ENCODE measurements around the gene NECAB2. TPM values are rescaled to one million over a fixed set of nuclear protein-coding genes. Genes with fewer than 3 reads are reported as not detected.
A peak's percentile ranks its signal among the peaks of the same experiment; 100 is the strongest.

The NECAB2 gene
- total RNA-seq, 1 donor from 2014 or later = 12.6 TPM

DNA sequence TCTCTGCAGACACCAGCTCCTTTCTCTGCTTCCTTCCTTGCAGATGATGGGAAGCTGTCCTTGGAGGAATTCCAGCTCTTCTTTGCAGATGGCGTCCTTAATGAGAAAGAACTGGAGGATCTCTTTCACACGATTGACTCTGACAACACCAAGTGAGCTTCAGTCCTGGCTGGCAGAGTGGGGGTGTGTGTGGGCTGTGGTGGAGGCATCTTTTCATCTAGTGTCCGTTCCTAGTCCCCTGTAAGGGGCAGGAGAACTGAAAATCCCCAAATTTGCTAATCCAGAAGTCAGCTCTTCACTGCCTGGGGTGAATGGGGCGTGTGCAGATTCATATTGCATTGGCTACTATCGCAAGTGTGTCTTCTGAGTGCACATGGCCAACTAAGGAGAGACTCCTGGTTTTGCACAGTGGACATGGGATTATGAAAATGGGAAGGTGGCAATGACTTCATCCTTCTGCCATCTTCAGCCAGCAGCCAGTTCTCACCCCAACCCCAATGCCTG lies 10.4 kb downstream of the NECAB2 start:
- H3K36me3 ChIP-seq = no peaks in the 10 kb centered on the region
- no peak overlapping the region for H3K27ac ChIP-seq
- peaks cover 30% of the 10 kb centered on the region for H3K9me3 Mint-ChIP-seq
- peaks cover 39% of the 10 kb centered on the region for H3K4me1 Mint-ChIP-seq
- H3K79me2 ChIP-seq (ENCODE audit: low read depth) = no peaks in the 10 kb centered on the region
- peaks cover 4% of the 10 kb centered on the region for H3K4me1 ChIP-seq
- DNase-seq (ENCODE audit: low spot score) = no peak
- H2AFZ ChIP-seq (replicated peaks) = no peak overlapping the region
- peaks cover 43% of the 10 kb centered on the region for H3K36me3 Mint-ChIP-seq
- H3K9me3 ChIP-seq (ENCODE audit: low read depth) = no peaks in the 10 kb centered on the region
- H3K4me3 Mint-ChIP-seq = peak overlapping the region; percentile 64
- no peaks in the 10 kb centered on the region for H3K27me3 ChIP-seq
- H4K20me1 ChIP-seq (ENCODE audit: low read depth) = peaks cover 7% of the 10 kb centered on the region
- H3F3A ChIP-seq (ENCODE audit: low read depth) = peaks cover 10% of the 10 kb centered on the region
- H3K4me2 ChIP-seq = no peak overlapping the region
- no peak overlapping the region for H3K9ac ChIP-seq
- H3K4me3 ChIP-seq = no peak overlapping the region
- peak overlapping the region; percentile 93 for H3K27ac Mint-ChIP-seq
- TF ChIP-seq, protein P1, sequence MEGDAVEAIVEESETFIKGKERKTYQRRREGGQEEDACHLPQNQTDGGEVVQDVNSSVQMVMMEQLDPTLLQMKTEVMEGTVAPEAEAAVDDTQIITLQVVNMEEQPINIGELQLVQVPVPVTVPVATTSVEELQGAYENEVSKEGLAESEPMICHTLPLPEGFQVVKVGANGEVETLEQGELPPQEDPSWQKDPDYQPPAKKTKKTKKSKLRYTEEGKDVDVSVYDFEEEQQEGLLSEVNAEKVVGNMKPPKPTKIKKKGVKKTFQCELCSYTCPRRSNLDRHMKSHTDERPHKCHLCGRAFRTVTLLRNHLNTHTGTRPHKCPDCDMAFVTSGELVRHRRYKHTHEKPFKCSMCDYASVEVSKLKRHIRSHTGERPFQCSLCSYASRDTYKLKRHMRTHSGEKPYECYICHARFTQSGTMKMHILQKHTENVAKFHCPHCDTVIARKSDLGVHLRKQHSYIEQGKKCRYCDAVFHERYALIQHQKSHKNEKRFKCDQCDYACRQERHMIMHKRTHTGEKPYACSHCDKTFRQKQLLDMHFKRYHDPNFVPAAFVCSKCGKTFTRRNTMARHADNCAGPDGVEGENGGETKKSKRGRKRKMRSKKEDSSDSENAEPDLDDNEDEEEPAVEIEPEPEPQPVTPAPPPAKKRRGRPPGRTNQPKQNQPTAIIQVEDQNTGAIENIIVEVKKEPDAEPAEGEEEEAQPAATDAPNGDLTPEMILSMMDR (IDR thresholded peaks at IDR 0.05) = no peak
- no peak for TF ChIP-seq EZH2 (IDR thresholded peaks at IDR 0.05)
- no peak for TF ChIP-seq EZH2phosphoT487 (IDR thresholded peaks at IDR 0.05)
- peaks cover 11% of the 10 kb centered on the region for H3K27me3 Mint-ChIP-seq (ENCODE audit: insufficient read depth, low read depth)

DNA sequence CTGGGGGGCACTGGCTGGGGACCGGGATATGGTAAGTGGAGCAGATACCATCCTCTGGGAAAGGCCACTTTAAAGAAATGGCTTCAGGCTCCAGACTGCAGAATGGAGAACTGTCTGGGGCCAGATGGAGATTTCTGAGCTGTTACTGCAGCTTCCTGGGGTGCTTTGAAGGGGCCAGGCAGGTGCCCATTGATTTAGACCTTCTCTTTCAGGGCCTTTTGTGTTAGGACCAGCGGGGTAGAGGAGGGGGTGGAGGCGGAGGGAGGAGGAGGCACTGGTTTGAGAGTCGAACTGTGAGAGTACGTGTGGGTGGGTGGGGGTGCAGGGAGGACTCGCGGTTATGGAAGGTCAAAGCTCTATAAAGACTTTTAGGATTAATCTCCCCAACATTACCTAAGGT lies 11.4 kb downstream of the NECAB2 start:
- peaks cover 45% of the 10 kb centered on the region for H3K36me3 Mint-ChIP-seq
- H3K9me3 ChIP-seq (ENCODE audit: low read depth) = no peaks in the 10 kb centered on the region
- H3K27ac Mint-ChIP-seq = peak overlapping the region; percentile 93
- H3K4me3 ChIP-seq = no peak overlapping the region
- H3F3A ChIP-seq (ENCODE audit: low read depth) = peaks cover 10% of the 10 kb centered on the region
- no peak overlapping the region for H3K9ac ChIP-seq
- H3K36me3 ChIP-seq = no peaks in the 10 kb centered on the region
- no peaks in the 10 kb centered on the region for H3K79me2 ChIP-seq (ENCODE audit: low read depth)
- H3K27ac ChIP-seq = no peak overlapping the region
- peaks cover 4% of the 10 kb centered on the region for H3K4me1 ChIP-seq
- TF ChIP-seq, protein P1 (IDR thresholded peaks at IDR 0.05) = no peak
- TF ChIP-seq EZH2phosphoT487 (IDR thresholded peaks at IDR 0.05) (no peak), EZH2 (IDR thresholded peaks at IDR 0.05) (no peak)
- DNase-seq (ENCODE audit: low spot score) = no peak
- H3K4me1 Mint-ChIP-seq = peaks cover 36% of the 10 kb centered on the region
- H3K27me3 ChIP-seq = no peaks in the 10 kb centered on the region
- peaks cover 11% of the 10 kb centered on the region for H3K27me3 Mint-ChIP-seq (ENCODE audit: insufficient read depth, low read depth)
- H3K4me3 Mint-ChIP-seq = no peak overlapping the region
- H3K4me2 ChIP-seq = no peak overlapping the region
- H4K20me1 ChIP-seq (ENCODE audit: low read depth) = peaks cover 1% of the 10 kb centered on the region
- no peak overlapping the region for H2AFZ ChIP-seq (replicated peaks)
- peaks cover 30% of the 10 kb centered on the region for H3K9me3 Mint-ChIP-seq

DNA sequence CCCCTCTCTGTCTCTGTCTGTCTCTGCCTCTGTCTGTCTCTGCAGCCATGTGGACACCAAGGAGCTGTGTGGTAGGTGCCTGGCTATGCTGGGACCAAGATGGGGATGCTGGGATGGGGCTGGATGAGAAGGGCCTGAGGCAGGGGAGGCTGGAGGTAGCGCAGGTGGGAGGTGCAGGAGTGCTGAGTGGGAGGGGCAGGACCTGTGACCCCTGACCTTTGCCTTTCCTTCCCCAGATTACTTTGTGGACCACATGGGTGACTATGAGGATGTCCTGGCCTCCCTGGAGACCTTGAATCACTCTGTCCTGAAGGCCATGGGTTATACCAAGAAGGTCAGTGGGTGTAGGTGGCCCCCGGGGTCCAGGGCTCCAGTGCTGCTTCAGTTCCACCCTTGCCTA lies 12.8 kb downstream of the NECAB2 start:
- Mint-ChIP-seq H3K27ac (no peak overlapping the region), H3K36me3 (peaks cover 49% of the 10 kb centered on the region), H3K9me3 (peaks cover 32% of the 10 kb centered on the region), H3K4me3 (no peak overlapping the region), H3K27me3 (ENCODE audit: insufficient read depth, low read depth) (peaks cover 9% of the 10 kb centered on the region), H3K4me1 (peaks cover 33% of the 10 kb centered on the region)
- H4K20me1 ChIP-seq (ENCODE audit: low read depth) = no peaks in the 10 kb centered on the region
- no peak overlapping the region for H3K4me2 ChIP-seq
- TF ChIP-seq EZH2 (IDR thresholded peaks at IDR 0.05) = no peak
- TF ChIP-seq, protein P1 (IDR thresholded peaks at IDR 0.05) = no peak
- no peak for TF ChIP-seq EZH2phosphoT487 (IDR thresholded peaks at IDR 0.05)
- H3K4me1 ChIP-seq = peaks cover 4% of the 10 kb centered on the region
- H3K9ac ChIP-seq = no peak overlapping the region
- H3K4me3 ChIP-seq = no peak overlapping the region
- H3K9me3 ChIP-seq (ENCODE audit: low read depth) = no peaks in the 10 kb centered on the region
- H3K36me3 ChIP-seq = no peaks in the 10 kb centered on the region
- peaks cover 10% of the 10 kb centered on the region for H3F3A ChIP-seq (ENCODE audit: low read depth)
- no peaks in the 10 kb centered on the region for H3K79me2 ChIP-seq (ENCODE audit: low read depth)
- no peaks in the 10 kb centered on the region for H3K27me3 ChIP-seq
- DNase-seq (ENCODE audit: low spot score) = no peak
- no peak overlapping the region for H2AFZ ChIP-seq (replicated peaks)
- H3K27ac ChIP-seq = no peak overlapping the region

Data from neural progenitor cell (in vitro differentiated cells).